Testis (tissue), 2 donors: ENCODE data around the gene ZNF345.

Experiments used
- CTCF ChIP-seq, 3 experiments: fragments of 450-650 bp in 2 of 3; fragments of 200-600 bp in 1 of 3; sonication (generic) in 1 of 3; IDR thresholded peaks; one replicate each; pipeline ENCODE4 v1.5.1; 2016 to 2019; ENCODE audit warnings: antibody characterized with exemption in 3 of 3, mild to moderate bottlenecking in 2 of 3, moderate library complexity in 1 of 3
- POLR2A ChIP-seq: fragments of 450-650 bp; IDR thresholded peaks from one replicate; pipeline ENCODE4 v1.6.1; 2017; ENCODE audit warnings: antibody characterized with exemption, mild to moderate bottlenecking, moderate library complexity

- no peak for TF ChIP-seq CTCF (IDR thresholded peaks at IDR 0.05)
- no peak for TF ChIP-seq POLR2A
Measured at GRCh38 chr19:36918090-36918489, 67.4 kb downstream of the ZNF345 start.
